GM19372 (cell line): ENCODE measurements around the gene BMPER.

Experiments used
- ATAC-seq: cut with Tn5 transposase; IDR thresholded peaks from one replicate; pipeline ENCODE4 v1.9.1; 2021; ENCODE audit warnings: mild to moderate bottlenecking, low read depth, moderate library complexity; ENCODE audit not compliant: unreplicated experiment

BMPER gene

DNA sequence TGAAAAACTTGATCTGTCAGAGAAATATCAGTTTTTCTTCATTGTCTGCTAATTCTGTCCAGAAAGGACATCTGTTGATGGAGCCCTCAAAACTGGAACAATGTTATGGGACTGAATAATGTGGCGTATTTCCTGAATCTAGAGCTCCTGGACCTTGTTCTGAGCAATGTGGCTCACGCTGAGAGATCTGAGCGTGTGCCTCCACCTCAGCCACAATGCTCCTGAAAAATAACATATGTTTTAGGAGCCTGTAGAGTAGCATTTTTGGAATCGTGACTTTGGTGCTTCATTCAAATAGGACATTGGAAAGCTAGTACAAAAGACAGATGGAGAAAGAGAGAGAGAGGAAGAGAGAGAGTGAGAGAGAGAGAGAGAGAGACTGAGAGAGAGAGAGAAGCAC lies 110.3 kb downstream of the BMPER start:
- no peak for ATAC-seq

DNA sequence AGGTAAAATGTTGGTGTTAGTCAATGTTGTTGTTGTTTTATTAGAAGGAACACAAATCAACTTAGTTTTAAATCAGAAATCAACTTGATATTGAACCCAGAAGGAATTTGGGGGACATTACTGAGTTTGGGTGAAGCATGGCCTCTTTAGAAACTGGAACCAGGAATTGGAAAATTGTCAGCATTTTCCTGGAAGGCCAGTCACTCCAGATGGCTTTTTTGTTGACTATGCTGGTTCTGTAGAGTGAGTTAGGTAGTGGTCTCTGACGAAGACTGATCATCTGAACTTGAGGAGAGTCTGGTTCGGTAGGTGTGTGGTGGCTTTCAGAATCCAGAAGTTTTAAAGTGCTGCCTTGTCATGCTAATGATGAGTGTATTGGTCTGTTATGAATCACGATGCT lies 111.5 kb downstream of the BMPER start:
- no peak for ATAC-seq

DNA sequence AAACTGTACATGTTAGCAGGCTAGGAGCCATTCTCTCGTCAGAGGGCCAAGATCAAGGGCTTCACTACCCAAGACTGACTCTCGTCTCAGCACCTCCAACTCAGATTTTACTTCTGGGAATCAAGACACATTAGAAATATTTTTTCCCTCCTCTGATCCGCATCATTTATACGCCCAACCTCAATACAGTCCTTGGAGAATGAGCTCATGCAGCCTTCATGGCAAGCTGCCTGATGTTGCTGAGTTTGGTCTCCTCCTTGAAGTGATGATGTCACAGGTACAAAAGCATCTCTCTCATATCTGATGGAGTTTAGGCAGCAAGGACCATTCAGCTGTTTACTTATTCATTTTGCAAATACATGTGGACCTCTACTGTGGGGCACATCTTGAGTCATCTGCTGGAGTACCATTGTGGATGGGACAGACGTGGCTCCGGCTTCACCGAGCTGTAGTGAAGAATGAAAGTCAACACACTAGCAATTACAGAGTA lies 114.0 kb downstream of the BMPER start:
- no peak for ATAC-seq

DNA sequence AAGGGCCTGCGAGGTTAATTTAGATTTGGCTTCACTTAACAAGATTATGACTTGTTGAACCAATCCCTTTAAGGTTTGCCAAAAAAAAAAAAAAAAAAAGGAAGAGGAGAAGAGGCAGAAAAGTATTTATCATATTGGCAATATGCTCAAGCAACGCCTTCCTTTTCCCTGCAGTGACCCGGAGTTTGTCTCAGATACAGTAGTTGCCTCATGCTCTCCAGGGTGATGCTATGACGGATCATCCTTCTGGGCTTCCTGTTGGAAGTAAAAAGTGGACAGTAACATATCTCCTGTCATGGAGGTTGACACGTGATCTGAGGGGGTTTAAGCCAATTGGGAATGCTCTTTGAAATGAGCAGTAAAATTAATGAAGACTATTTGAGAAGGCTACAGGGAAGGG lies 117.3 kb downstream of the BMPER start:
- no peak for ATAC-seq

DNA sequence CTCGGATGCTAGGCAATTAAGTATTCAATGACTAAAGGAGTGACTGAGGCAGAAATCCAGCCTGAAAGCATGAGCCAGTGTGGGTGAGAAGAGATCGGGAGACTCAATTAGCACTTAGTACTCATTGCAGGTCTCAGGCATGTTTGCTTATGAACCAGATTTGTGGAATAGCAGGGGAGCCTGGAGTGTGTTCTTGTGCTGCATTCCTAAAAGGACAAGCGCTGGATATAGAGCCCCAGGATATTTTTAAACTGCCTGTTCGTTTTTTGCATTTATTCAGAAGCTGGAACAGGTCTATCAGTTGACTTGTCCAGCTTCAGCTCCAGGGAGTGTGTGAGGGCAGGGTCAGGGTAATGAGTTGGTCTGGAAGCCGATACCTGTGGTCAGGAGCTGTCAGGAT lies 120.3 kb downstream of the BMPER start:
- ATAC-seq: no peak

DNA sequence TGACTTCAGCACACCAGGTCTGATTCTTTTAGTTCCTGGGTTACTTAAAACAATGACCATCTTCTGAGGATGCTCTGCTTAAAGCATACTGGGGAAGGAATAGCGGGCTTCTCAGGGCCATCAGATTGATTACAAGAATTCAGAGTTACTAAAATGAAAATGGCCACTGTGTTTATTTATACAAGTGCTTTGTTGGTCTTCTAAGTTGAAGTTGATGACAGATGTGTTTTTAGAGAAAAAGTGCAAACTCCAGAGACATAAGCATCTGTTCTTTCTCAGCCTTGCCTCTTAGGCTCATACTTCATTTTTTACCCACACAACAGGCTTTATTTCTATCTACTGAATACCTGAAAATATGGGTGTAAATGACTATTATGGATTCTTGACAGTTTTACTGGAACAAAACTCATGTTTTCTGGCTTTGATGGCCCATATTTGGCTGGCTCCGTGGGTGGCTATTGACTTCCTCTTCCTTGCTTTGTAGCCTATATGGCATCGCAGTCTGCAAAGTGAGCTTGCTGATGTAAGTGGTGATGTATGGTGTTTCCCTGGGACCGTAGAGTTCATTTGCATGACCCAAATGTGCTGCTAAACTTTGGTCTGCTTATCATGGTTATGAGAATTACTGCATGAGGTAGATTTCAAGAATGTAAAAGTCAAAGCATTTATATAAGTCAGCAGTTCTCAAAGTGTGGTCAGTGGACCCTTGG lies 121.3 kb downstream of the BMPER start:
- no peak for ATAC-seq

DNA sequence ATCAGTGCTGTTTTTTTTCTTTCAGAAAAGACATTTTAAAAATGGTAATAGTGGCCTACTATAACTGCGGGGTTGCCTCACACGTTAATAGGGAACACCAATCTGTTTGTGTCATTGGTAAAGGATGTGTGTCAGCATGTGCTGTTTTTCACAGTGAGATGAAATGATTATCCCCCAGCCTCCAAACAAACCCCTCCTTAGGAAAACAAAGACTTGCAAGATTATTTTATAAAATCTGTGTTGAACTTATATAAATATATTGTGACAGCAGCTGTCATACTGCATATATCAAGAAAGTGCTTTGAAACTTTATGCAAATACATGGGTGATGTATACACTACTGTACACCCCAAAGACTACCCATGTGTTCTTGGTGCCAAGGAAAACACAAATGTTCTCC lies 125.8 kb downstream of the BMPER start:
- ATAC-seq: no peak

DNA sequence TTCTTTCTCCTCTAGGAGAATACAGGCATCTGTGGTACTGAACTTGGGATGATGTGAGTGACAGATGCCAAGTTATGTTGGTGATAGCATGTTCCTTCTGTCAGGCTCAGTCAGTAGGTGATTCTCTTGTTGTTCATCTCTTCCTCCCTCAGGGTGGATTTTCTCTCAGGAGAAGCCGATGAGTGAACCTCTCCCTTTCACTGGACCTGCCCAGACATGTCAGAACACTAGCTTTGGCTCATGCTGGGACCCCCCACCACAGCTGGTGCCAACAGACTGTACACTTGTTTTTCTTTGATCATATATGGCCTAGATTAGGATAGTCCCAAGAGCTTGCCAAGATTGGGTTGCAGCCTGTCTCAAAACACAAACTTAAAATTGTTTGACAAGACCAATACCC lies 129.4 kb downstream of the BMPER start:
- ATAC-seq: no peak

DNA sequence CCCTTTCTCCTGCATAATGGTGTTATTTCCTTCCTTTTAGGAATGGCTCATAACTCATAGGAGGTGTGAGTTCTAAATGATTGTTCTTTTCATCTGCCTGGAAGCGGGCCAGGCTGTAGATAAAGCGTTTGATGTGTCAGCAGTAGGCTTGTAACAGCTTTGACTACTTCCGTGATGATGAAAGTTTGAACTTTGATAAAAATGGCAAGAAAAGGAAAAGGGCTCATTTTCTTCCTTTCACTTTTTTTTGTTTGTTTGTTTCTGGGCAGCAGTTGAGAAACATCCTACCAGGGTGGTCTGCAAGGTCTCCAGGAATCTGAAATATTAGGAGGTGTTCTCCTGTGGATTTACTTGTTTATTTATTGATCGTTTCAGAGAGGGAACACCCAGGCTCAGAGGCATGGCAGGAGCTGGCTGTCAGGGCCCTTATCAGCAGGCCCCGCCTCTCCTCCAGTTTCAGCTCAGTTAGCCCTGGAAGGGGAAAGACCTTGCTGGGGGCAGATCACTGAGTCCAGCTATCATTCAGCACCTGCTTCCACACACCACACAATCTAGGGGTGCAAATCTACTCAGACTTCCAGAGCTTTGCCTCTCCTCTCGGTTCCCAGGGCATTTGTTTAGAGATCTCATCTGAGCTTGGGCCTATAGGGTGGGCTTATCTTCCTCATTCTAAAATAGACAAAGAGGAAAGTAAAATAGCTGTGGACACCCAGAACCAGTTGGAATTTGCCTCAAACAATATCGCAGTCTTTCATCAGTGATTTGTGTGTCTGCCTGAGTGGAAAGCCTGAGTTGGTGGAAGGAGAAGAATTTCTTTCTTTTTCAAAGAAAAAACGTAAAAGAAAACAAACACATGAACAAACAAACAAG lies 130.9 kb downstream of the BMPER start:
- ATAC-seq: no peak

DNA sequence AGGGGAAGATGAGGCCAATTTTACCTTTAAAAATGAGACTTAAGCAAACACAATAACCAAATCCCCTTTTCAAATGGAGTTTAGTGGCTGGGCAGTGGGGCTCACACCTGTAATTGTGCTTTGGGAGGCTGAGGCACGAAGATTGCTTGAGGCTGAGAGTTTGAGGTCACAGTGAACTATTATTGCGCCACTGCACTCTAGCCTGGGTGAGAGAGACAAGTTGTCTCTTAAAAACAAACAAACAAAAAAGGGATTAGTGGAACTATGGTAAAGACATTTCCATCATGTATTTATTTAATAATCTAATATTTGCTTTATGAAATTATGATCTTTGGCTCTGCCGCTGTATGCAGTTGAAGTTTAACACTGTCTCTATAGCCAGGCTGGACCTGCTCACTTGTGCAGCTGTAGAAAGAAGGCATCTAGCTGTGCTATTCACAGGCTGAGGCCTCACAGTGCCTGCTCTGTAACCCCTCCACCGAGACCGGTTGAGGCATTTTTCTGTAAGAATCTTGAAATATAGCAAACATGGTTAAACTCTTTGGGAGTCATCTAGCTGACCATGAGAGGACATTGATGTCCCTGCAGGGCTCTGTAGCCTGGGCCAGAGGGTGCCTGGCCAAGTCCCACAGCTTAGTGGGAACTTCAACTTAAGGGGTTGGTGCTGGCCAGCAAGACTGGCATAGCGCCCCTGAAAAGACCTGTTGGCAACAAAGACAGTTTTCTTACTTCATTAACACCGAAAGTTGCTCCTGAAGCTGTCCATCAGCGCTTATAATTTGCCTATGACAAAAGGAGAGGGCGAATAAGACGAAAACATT lies 131.8 kb downstream of the BMPER start:
- ATAC-seq: no peak

DNA sequence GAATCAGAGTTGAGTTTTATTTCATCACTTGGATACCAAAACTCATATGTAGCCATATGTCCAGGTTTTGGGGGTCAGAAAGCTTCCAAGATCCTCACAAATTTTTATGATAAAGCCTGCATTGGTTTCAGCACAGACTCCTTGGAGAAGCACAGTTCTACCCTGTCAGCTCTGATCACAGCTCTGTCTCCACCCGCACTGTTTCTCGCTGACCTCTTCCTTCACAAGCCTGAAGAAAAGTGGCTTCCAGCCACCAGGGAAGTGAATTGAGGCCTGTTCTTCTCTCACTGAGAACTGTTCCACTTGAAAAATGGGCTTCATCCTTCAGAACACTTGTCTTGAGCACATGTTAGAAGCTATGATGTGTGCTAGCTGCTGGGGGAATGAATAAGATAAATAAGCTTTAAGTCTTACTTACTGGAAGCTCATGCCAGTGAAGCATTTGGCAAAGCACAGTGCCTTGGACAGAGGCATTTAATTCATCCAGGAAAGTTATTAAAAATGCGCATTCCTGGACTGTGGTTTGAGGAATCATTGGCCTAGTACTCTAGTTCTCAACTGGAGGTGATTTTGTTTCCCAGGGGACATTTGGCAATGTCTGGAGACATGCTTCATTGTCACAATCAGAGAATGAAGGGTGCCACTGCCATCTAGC lies 133.6 kb downstream of the BMPER start:
- ATAC-seq: no peak

DNA sequence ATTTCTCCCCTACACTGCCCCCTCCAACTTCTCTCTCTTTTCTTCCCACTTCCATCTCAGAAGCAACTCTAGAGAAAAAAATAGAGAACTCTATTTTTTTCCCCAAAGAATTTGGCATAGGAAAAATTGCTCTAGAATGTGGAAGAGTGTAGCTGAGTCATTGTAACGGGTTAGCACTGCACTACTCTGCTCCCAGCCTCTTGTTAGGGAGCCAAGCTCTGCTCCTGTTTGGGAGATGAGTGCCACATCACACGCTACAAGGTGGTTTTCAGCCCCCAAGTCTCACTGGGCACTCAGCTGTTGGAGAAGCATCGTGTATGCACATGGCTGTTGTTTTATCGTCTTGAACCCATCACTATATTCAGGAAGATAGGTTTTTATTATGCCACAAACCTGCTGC lies 136.4 kb downstream of the BMPER start:
- ATAC-seq: no peak

DNA sequence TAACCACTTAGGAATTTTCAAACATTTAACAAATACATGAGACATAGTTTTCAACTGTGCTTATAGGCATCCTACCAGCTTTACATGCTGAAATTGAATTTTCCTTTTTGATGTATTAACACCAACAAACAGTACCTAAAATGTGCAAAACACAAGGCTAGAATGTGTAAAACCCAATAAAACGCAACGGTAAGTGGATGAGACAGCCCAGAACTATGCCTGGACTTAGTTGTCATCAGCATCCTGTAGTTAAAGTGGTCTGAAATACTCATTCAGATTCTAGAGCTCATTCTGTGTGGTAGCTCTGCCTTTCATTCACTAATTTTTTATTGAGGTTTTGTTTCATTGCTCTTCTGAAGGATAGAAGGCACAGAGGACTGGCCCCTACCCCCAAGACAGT lies 137.1 kb downstream of the BMPER start:
- no peak for ATAC-seq

DNA sequence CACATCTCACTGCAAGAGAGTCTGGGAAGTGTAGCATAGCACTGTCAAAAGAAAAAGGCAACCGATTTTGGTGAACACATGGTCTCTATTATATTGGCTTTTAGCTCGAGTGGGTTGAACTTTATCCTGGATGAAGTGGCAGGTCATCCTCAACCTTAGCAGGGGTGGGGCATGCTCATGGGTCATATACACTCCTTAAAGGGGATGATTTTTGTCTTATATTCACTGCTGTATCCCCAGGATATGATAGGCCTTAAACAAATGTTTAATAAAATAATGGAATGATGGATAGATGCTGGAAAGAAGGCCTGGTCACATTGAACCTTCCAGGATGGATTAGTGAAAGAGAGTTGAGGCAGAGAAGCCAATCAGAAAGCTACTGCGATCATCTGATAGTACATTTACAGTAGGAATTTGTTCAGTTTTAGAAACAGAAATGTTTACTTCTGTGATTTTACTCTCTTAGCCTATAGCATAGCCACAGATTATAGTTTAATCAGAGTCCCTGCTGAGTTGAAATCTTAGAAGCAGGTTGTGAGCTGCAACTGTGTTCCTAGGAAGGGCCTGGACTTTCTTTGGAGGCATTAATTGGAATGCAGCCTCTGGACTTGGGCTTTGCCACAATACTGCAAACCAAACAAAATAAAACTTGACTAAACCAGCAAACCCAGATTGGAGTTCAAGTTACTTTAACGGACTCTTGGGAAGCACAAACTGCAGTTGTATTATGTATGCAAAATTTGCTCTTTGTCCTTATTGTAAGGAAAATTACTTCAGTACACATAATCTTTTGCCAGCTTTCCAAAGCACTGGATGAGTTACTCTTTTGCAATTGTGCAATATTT lies 138.3 kb downstream of the BMPER start:
- no peak for ATAC-seq

DNA sequence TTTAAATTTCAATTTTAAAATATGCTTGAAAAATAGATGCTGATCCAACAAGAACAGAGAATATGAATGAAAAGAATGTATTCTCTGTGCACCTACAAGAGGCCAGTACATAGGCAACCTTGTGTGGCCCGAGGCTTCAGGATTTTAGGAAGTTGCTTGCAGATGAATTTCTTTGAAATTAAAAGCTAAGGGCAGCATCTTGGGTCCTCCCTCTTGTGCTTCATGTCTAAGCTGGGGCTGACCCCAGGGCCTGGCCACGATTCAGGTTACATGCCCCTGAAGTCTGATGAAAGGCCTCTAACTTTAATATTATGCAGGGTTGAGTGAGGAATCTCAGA lies 138.9 kb downstream of the BMPER start:
- no peak for ATAC-seq

DNA sequence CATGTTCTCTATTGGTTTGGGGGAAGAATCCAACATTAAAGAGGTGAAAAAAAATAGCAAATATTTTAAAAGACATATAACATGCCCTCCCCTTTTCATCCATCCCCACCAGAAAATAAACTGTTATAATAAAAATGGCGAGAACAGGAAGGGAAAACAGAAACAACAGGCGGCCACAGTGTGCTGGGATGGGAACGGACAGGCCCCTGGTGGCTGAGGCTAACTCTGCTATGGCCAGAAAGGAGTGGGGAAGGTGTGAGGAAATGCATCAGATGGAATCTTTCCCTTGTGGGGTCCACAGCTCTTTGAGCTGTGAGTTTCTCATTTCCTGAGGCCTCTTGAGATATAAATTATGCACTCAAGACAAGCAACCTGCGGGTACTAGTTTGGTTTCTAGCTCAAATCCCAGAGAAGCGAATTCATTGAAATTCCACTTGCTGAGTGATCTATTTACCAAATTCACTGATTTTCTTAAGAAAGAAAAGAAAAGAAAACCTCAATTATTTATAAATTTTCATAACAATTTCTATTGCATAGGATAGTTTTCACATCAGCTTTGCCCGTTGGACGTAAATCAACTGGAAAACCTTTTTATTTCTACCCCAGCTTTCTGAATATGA lies 139.5 kb downstream of the BMPER start:
- ATAC-seq: no peak

DNA sequence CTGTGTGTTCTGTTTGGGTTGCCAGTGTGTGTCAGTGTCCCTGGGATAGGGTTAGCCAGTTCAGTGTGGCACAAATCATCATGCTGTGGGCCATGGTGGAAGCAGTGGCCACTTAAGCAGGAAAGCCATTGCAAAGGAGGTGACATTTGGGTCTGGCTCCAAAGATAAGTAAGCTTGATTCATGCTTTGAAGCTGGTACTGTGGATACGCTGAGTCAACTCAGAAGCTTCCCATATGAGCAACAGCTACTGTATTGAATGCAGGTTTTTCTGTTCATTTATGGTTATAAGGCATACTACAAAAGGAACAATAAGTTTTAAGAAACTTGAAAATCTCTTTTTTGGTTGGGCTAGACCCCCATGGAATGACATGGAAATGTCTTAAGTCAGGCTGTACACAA lies 143.1 kb downstream of the BMPER start:
- no peak for ATAC-seq

DNA sequence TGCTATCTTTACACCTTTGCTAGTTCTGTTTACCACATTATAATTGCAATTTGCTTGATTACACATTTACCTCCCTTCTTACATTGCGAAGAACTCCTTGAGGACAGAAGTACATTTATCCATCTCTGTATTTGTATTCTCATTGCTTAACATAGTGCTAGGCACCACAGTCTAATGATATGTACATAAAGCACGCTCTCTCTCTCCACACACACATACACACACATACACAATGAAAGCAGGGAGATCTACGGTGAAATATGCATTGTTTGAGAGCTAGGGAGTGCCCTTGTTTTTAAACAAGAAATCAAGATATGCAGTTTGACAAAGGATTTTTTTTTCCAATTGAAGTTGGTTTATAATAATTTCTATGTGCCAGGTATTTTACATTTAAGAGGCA lies 148.7 kb downstream of the BMPER start:
- ATAC-seq: no peak

DNA sequence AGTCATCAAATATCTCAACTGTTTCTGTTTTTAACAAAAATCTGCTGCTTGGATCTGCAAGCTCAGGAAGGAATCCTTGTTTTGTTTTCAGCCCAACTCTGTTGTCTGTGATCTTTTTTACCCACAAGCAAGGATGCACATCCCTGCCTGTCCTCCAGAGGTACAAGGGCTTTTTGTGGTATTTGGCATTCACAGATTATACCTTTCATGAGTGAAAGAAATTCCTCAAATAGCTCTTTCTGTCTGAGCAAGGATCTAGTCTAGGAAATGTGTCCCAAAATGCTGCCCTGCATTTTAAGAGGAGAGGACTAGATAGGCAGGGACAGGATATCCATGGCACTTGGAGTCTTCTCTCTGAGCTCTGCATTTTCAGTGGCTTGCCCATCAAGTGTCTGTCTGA lies 151.8 kb downstream of the BMPER start:
- no peak for ATAC-seq
